ENCODE measurements around the gene ISYNA1.

DNA sequence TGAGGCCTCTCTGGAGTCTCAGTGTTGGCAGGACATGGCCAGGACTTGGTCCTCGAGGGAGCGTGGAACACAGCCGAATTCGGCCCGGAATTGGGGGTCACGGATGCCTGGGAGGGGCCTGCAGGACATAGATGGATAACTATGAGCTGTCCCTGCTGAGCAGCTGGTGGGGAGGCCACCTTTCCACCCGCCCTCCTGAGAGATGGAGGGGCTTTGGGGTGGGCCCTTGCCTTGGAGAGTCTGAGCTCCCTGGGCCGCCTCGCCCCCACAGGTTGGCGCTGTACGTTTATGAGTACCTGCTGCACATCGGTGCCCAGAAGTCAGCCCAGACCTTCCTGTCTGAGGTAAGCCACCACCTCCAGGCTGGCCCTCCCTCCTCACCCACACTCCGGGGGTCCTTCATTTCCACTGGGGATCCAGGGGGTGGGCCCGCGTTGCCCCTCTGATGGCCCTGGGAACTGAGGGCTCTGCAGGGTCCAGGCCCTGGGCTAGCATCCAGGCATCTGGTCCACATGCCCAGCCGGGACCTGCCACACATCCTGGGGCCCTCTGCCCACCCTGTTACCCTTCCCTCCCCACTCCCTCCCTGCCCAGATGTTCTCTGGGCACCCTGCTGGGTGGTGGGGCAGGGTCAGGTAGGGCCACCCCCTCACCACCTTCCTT is 10.7 kb downstream of the ISYNA1 start:
- TF ChIP-seq POLR2A (IDR thresholded peaks at IDR 0.05; ENCODE audit: low read length) = no peak
- no peak for TF ChIP-seq GATA1 (IDR thresholded peaks at IDR 0.05; ENCODE audit: low read depth, low read length)

Measured in erythroblast (primary cell).